GM12878 (cell line): Measurements from ENCODE around the gene NCAM2. TPM values are rescaled to one million over a fixed set of nuclear protein-coding genes. Genes with fewer than 3 reads are reported as not detected.

ENCODE experiments used
- ATAC-seq: fragments of 200-7000 bp; cut with Tn5 transposase; 3 replicates; pipeline ENCODE4 v1.9.1; 2020; ENCODE audit warnings: mild to moderate bottlenecking, moderate library complexity
- BruUV-seq: library from RNA; stranded (reverse); fragments of 400-500 nt; replicated peaks from 2 replicates; lab custom pipeline; 2021; lab: Mats Ljungman, UMichigan
- CTCF ChIA-PET: fragments of 300-600 bp; sonication (Branson Sonifier 250); formaldehyde crosslinking; extraction: SDS; loops from one replicate; lab custom pipeline; 2021; ENCODE audit warnings: inconsistent platforms; lab: Yijun Ruan, JAX
- POLR2A ChIA-PET: fragments of 350-600 bp; formaldehyde crosslinking; extraction: SDS; loops from one replicate; lab custom pipeline; 2021; ENCODE audit warnings: inconsistent platforms; lab: Charles Lee
- RAD21 ChIA-PET: fragments of 300-600 bp; sonication (Branson Sonifier 250); formaldehyde crosslinking; loops from one replicate; lab custom pipeline; 2023; ENCODE audit warnings: antibody characterized with exemption; ENCODE audit not compliant: unreplicated experiment; lab: Charles Lee
- SMC1A ChIA-PET: fragments of 300-600 bp; sonication (Branson Sonifier 250); formaldehyde crosslinking; loops from one replicate; lab custom pipeline; 2023; ENCODE audit not compliant: unreplicated experiment, uncharacterized antibody; lab: Charles Lee
- DNase-seq: peaks from one replicate; pipeline ENCODE4 v3.0.0-alpha.2; 2011; ENCODE audit warnings: low read depth, low spot score
- FAIRE-seq: peaks from 3 replicates; lab custom pipeline; 2011; peaks lifted over from hg19 to GRCh38; lab: Jason Lieb, UNC
- H2AFZ ChIP-seq: 2 replicates; pipeline ENCODE4 v1.6.0; 2011; ENCODE audit warnings: low read depth, low read length, control low read depth; ENCODE audit not compliant: control insufficient read depth
- H3K27ac ChIP-seq: 2 replicates; pipeline ENCODE4 v1.5.1; 2011; ENCODE audit warnings: control low read depth; ENCODE audit not compliant: control insufficient read depth, insufficient read depth
- H3K27me3 ChIP-seq, 2 experiments: replicated peaks in 1 of 2; 2 replicates each; pipeline versions ENCODE4 v1.6.0 to v1.6.1; 2011; ENCODE audit warnings: low read length in 1 of 2; ENCODE audit not compliant: control insufficient read depth in 2 of 2, insufficient read depth in 2 of 2
- H3K36me3 ChIP-seq, 2 experiments: 2 replicates each; pipeline ENCODE4 v1.5.1; 2011; ENCODE audit warnings: low read length in 1 of 2; ENCODE audit not compliant: control insufficient read depth in 2 of 2, insufficient read depth in 2 of 2
- H3K4me1 ChIP-seq: 2 replicates; pipeline ENCODE4 v1.6.1; 2011; ENCODE audit warnings: mild to moderate bottlenecking, low read length, moderate library complexity, mixed read lengths; ENCODE audit not compliant: control insufficient read depth, insufficient read depth
- H3K4me2 ChIP-seq: 2 replicates; pipeline ENCODE4 v1.6.0; 2011; ENCODE audit warnings: control low read depth; ENCODE audit not compliant: control insufficient read depth, insufficient read depth
- H3K4me3 ChIP-seq: fragments of 200-600 bp; sonication (generic); 2 replicates; pipeline ENCODE4 v1.5.1; 2016
- H3K79me2 ChIP-seq: 2 replicates; pipeline ENCODE4 v1.6.0; 2011; ENCODE audit warnings: low read length; ENCODE audit not compliant: control insufficient read depth, insufficient read depth
- H3K9ac ChIP-seq: 2 replicates; pipeline ENCODE4 v1.8.0; 2011; ENCODE audit warnings: low read length, control low read depth, mixed read lengths; ENCODE audit not compliant: control insufficient read depth, insufficient read depth
- H3K9me3 ChIP-seq: replicated peaks from 3 replicates; pipeline ENCODE4 v1.5.1; 2011; ENCODE audit warnings: mild to moderate bottlenecking, low read length; ENCODE audit not compliant: control insufficient read depth, insufficient read depth
- H4K20me1 ChIP-seq: 2 replicates; pipeline ENCODE4 v1.6.0; 2011; ENCODE audit not compliant: control insufficient read depth, insufficient read depth
- RELB ChIP-seq: fragments of 450-650 bp; IDR thresholded peaks from 2 replicates; pipeline ENCODE4 v1.6.1; 2017; ENCODE audit warnings: low read depth, mild to moderate bottlenecking, moderate library complexity
- SKIL ChIP-seq: fragments of 450-650 bp; IDR thresholded peaks from 2 replicates; pipeline ENCODE4 v1.6.1; 2017; ENCODE audit warnings: mild to moderate bottlenecking, low read depth, inconsistent platforms; ENCODE audit not compliant: poor library complexity, severe bottlenecking
- in situ Hi-C: fragments of 300-500 bp; cut with MboI; formaldehyde crosslinking; loops from 9 replicates; pipeline ENCODE4 v1.14.3; 2018; ENCODE audit warnings: mixed read lengths
- intact Hi-C: fragments of 100-400 bp; cut with micrococcal nuclease; formaldehyde crosslinking; loops from one replicate; pipeline ENCODE4 v1.14.2; 2022; ENCODE audit not compliant: unreplicated experiment
- polyA plus RNA-seq, 11 experiments: library from polyadenylated mRNA; depleted of rRNA in 4 of 11; unstranded in 6 of 11; stranded (reverse) in 5 of 11; fragments of >200 nt; fragmentation: Nextera tagmentation in 4 of 11; fragmentation: Illumina TruSeq in 1 of 11; extraction: Ambion mirVana in 4 of 11; extraction: Trizol in 1 of 11; gene quantifications; 1 replicate in 1 of 11; 2 replicates in 10 of 11; pipeline versions ENCODE4 v1.2.1 to v1.2.3, GENCODE V29; 2011 to 2016; ENCODE audit warnings: inconsistent platforms in 2 of 11, missing spikeins in 2 of 11, low read depth in 1 of 11
- total RNA-seq, 4 experiments: library from RNA; depleted of rRNA in 3 of 4; stranded (reverse); fragments of >200 nt in 3 of 4; fragmentation: Illumina TruSeq in 1 of 4; extraction: Trizol in 1 of 4; gene quantifications; 2 replicates each; pipeline versions ENCODE4 v1.2.1 to v1.2.3, GENCODE V29; 2013 to 2021
- TF ChIP-seq, protein P1 (sequence below): fragments of 450-650 bp; IDR thresholded peaks from 2 replicates; pipeline ENCODE4 v1.6.1; 2017; ENCODE audit warnings: antibody characterized with exemption, mild to moderate bottlenecking, moderate library complexity

NCAM2 gene
- total and polyA plus RNA-seq, 10 of the 15 experiments (the other 5 are each of a cell fraction or from before 2014, with no cell fraction given), result 0.23 to 0.27 TPM; not detected in 8

- no peaks in the 10 kb centered on the region for H3K79me2 ChIP-seq
- POLR2A ChIA-PET, result no interaction called here
- no peak overlapping the region for H3K27ac ChIP-seq
- no peaks in the 10 kb centered on the region for H3K36me3 ChIP-seq
- no TSS peak for BruUV-seq
- RAD21 ChIA-PET, result no interaction called here
- H3K4me3 ChIP-seq, result no peak overlapping the region
- no peak overlapping the region for H2AFZ ChIP-seq
- no peak for ATAC-seq
- H4K20me1 ChIP-seq, result no peaks in the 10 kb centered on the region
- H3K27me3 ChIP-seq, result no peaks in the 10 kb centered on the region
- in situ Hi-C loops, result no loop called here
- no peak for FAIRE-seq
- TF ChIP-seq RELB, result no peak
- TF ChIP-seq, protein P1, sequence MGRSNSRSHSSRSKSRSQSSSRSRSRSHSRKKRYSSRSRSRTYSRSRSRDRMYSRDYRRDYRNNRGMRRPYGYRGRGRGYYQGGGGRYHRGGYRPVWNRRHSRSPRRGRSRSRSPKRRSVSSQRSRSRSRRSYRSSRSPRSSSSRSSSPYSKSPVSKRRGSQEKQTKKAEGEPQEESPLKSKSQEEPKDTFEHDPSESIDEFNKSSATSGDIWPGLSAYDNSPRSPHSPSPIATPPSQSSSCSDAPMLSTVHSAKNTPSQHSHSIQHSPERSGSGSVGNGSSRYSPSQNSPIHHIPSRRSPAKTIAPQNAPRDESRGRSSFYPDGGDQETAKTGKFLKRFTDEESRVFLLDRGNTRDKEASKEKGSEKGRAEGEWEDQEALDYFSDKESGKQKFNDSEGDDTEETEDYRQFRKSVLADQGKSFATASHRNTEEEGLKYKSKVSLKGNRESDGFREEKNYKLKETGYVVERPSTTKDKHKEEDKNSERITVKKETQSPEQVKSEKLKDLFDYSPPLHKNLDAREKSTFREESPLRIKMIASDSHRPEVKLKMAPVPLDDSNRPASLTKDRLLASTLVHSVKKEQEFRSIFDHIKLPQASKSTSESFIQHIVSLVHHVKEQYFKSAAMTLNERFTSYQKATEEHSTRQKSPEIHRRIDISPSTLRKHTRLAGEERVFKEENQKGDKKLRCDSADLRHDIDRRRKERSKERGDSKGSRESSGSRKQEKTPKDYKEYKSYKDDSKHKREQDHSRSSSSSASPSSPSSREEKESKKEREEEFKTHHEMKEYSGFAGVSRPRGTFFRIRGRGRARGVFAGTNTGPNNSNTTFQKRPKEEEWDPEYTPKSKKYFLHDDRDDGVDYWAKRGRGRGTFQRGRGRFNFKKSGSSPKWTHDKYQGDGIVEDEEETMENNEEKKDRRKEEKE, result no peak
- no peak for TF ChIP-seq SKIL
- TF ChIP-seq, all 136 proteins: peak for 0
- H3K4me1 ChIP-seq, result no peaks in the 10 kb centered on the region
- intact Hi-C loops, result no loop called here
- no peaks in the 10 kb centered on the region for H3K9me3 ChIP-seq
- SMC1A ChIA-PET, result no interaction called here
- CTCF ChIA-PET, result no interaction called here
- H3K4me2 ChIP-seq, result no peak overlapping the region
- H3K9ac ChIP-seq, result no peak overlapping the region
- no peak for DNase-seq
Observed at GRCh38 chr21:21366277-21366676, 368.1 kb downstream of the NCAM2 start.
